ENCODE measurements around the gene DTNBP1.

- TF ChIP-seq EZH2phosphoT487 (IDR thresholded peaks at IDR 0.05; ENCODE audit: insufficient read depth, low read depth), result no peak
- no peak for TF ChIP-seq EZH2 (IDR thresholded peaks at IDR 0.05; ENCODE audit: insufficient read depth, poor library complexity, severe bottlenecking)
Observed at GRCh38 chr6:15475261-15475660, 187.6 kb downstream of the DTNBP1 start.

Data from GM23248 (cell line).